ENCODE measurements around the gene CBS. TPM values are rescaled to one million over a fixed set of nuclear protein-coding genes. Genes with fewer than 3 reads are reported as not detected.
A peak's percentile ranks its signal among the peaks of the same experiment; 100 is the strongest.
"Not testable (repeated sequence)": the region's sequence is repeated elsewhere in the genome, so short reads cannot be mapped to it uniquely, and the experiment has no call there.

CBS gene
- total RNA-seq, 1 experiment from 2014 or later = 89.4 TPM

DNA sequence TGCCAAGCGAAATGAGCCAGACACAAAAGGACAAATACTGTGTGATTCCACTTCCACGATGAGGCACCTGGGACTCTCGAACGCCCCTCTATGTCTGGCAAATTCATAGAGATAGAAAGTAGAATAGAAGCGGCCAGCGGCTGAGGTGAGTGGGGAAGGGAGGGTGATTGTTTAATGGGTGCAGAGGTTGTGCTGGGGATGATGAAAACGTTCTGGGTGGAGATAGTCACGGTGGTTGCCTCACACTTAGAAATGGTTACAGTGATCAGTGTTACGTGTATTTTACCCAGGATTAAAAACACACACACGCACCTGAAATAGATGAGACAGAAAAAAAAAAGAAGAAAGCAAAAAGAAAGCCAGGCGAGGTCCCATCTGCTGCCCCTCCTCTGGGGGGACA lies 2.9 kb downstream of the CBS start:
- CTCF ChIA-PET; BruUV-seq (replicated peaks); H3K27ac Mint-ChIP-seq (ENCODE audit: low read depth, unreplicated experiment): not testable (repeated sequence)

DNA sequence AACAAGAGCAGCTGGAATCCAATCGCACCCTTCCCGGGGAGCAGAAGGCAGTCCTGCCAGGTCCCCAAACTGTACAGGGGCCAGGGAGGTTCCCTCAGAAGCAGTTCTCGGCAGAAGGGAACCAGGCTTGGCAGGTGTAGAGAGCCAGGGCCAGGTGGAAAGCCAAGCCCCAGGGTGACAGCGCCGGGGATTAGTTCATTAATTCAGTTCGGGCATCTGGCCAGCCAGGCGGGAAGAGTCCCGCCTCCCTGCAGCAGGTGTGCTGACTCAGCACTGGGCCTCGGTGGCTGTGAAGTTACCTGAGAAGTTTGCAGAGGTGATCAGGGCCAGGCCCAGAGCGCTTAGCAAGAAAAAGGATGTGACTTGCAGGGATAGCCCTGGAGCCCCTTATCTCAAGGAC lies 6.0 kb downstream of the CBS start:
- POLR2A ChIA-PET; H3K9me3 Mint-ChIP-seq (ENCODE audit: unreplicated experiment); H3K4me3 Mint-ChIP-seq (ENCODE audit: unreplicated experiment); H3K27me3 Mint-ChIP-seq (ENCODE audit: insufficient read depth, unreplicated experiment); DNase-seq (ENCODE audit: unreplicated experiment); H3K27ac Mint-ChIP-seq (ENCODE audit: low read depth, unreplicated experiment); H3K4me1 Mint-ChIP-seq (ENCODE audit: insufficient read depth, unreplicated experiment); H3K36me3 Mint-ChIP-seq (ENCODE audit: insufficient read depth, unreplicated experiment); CTCF ChIA-PET; intact Hi-C loops (cut with micrococcal nuclease); BruUV-seq (replicated peaks): not testable (repeated sequence)

More for the DNA sequence above, 2.9 kb downstream of the CBS start:
- intact Hi-C loops (cut with micrococcal nuclease); POLR2A ChIA-PET; H3K4me1 Mint-ChIP-seq (ENCODE audit: insufficient read depth, unreplicated experiment); H3K27me3 Mint-ChIP-seq (ENCODE audit: insufficient read depth, unreplicated experiment); H3K9me3 Mint-ChIP-seq (ENCODE audit: unreplicated experiment); H3K4me3 Mint-ChIP-seq (ENCODE audit: unreplicated experiment); DNase-seq (ENCODE audit: unreplicated experiment); H3K36me3 Mint-ChIP-seq (ENCODE audit: insufficient read depth, unreplicated experiment): not testable (repeated sequence)

DNA sequence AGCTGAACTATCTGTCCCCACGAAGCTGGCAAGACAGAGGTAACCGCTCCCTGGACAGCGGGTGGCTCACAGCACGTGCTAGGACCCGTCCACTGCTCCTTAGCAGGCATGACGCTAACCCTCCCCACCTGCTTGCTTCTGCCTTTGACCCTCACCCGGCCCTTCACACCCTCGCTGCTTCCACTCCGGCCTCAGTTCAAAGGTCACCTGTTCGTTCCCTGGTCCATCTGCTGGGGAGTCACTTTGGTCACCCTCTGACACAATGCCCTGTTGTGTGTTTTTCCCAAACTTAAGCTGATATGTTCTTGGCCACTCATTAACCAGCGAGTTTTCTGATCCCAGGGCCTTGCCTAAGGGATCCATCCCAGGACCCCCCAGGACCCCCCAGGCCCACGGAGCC lies 7.6 kb downstream of the CBS start:
- intact Hi-C loops (cut with micrococcal nuclease); DNase-seq (ENCODE audit: unreplicated experiment); BruUV-seq (replicated peaks); POLR2A ChIA-PET; H3K36me3 Mint-ChIP-seq (ENCODE audit: insufficient read depth, unreplicated experiment); H3K27me3 Mint-ChIP-seq (ENCODE audit: insufficient read depth, unreplicated experiment); H3K4me1 Mint-ChIP-seq (ENCODE audit: insufficient read depth, unreplicated experiment); H3K9me3 Mint-ChIP-seq (ENCODE audit: unreplicated experiment); CTCF ChIA-PET; H3K27ac Mint-ChIP-seq (ENCODE audit: low read depth, unreplicated experiment); H3K4me3 Mint-ChIP-seq (ENCODE audit: unreplicated experiment): not testable (repeated sequence)

DNA sequence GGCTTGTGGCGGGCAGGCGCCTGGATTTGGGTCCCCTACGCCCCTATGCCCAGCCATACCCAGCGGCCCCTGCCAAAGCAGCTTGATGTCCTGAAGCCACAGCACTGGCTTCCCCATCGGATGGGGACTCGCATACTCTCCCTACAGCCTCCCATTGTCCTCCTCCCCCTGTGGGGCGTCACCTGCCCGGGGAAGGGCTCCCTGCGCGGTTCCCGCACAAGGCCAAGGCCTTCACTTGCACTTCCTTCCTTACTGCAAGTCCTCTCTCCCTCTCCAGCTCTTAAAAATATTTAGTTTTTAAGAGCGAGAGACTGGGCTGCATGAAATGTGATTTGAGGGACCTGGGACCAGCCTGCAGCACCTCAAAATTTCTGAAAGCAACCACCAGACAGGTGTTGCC lies 8.9 kb downstream of the CBS start:
- H3K27ac Mint-ChIP-seq (ENCODE audit: low read depth, unreplicated experiment); H3K36me3 Mint-ChIP-seq (ENCODE audit: insufficient read depth, unreplicated experiment); H3K4me1 Mint-ChIP-seq (ENCODE audit: insufficient read depth, unreplicated experiment); H3K27me3 Mint-ChIP-seq (ENCODE audit: insufficient read depth, unreplicated experiment); intact Hi-C loops (cut with micrococcal nuclease); BruUV-seq (replicated peaks); CTCF ChIA-PET; H3K9me3 Mint-ChIP-seq (ENCODE audit: unreplicated experiment); H3K4me3 Mint-ChIP-seq (ENCODE audit: unreplicated experiment); POLR2A ChIA-PET; DNase-seq (ENCODE audit: unreplicated experiment): not testable (repeated sequence)

DNA sequence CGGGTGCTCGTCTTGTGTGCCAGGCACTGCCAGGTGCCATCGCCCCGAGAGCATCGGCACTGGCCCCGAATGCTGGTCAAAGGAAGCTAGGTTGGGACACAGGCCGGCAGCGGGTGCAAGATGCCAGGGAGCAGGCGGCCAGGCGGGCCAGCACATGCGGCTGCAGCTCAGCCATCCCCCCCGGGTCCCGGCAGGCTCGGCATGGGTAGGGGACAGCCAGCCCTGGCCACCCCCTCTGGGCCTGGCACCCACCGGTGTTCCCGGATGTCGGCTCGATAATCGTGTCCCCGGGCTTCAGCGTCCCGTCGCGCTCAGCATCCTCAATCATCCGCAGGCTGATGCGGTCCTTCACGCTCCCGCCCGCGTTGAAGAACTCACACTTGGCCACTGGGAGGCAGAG lies 9.6 kb downstream of the CBS start:
- not testable (repeated sequence) for H3K27ac Mint-ChIP-seq (ENCODE audit: low read depth, unreplicated experiment)

DNA sequence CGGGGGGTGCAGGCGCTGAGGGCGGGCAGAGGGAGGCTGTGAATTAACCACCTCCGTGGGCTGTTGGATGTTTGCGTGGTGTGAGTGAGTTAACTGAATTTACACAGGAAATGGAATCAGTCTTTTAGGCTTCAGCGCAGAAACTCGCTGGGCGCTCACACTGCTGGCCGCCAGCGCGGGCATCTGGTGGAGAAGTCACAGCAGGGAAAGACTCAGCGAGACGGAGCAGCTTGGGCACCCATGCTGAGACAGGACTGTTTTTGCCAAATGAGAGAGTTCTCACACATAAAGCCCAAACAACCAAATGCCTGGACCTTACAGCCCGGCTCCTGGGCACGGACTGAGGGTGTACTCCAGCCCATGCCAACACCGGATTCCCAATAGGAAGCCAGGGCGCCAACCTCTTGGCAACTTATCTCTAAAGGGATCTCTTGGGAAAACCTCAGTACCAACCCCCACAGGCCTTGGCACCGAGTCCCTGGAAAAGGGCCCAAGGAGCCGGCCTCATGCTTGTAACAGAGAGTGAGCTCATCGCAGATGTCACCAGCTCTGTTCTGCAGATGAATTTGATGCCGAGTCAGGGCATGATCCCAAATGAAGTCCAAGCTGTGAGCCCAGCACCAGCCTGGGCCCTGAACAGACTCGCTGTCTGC lies 11.2 kb downstream of the CBS start:
- H3K9me3 Mint-ChIP-seq (ENCODE audit: unreplicated experiment); H3K27me3 Mint-ChIP-seq (ENCODE audit: insufficient read depth, unreplicated experiment); DNase-seq (ENCODE audit: unreplicated experiment); H3K27ac Mint-ChIP-seq (ENCODE audit: low read depth, unreplicated experiment); H3K4me1 Mint-ChIP-seq (ENCODE audit: insufficient read depth, unreplicated experiment); CTCF ChIA-PET; BruUV-seq (replicated peaks); H3K36me3 Mint-ChIP-seq (ENCODE audit: insufficient read depth, unreplicated experiment); POLR2A ChIA-PET; intact Hi-C loops (cut with micrococcal nuclease); H3K4me3 Mint-ChIP-seq (ENCODE audit: unreplicated experiment): not testable (repeated sequence)

More for the DNA sequence above, 9.6 kb downstream of the CBS start:
- POLR2A ChIA-PET; intact Hi-C loops (cut with micrococcal nuclease); H3K9me3 Mint-ChIP-seq (ENCODE audit: unreplicated experiment); H3K4me1 Mint-ChIP-seq (ENCODE audit: insufficient read depth, unreplicated experiment); DNase-seq (ENCODE audit: unreplicated experiment); H3K36me3 Mint-ChIP-seq (ENCODE audit: insufficient read depth, unreplicated experiment); CTCF ChIA-PET; BruUV-seq (replicated peaks); H3K27me3 Mint-ChIP-seq (ENCODE audit: insufficient read depth, unreplicated experiment); H3K4me3 Mint-ChIP-seq (ENCODE audit: unreplicated experiment): not testable (repeated sequence)

DNA sequence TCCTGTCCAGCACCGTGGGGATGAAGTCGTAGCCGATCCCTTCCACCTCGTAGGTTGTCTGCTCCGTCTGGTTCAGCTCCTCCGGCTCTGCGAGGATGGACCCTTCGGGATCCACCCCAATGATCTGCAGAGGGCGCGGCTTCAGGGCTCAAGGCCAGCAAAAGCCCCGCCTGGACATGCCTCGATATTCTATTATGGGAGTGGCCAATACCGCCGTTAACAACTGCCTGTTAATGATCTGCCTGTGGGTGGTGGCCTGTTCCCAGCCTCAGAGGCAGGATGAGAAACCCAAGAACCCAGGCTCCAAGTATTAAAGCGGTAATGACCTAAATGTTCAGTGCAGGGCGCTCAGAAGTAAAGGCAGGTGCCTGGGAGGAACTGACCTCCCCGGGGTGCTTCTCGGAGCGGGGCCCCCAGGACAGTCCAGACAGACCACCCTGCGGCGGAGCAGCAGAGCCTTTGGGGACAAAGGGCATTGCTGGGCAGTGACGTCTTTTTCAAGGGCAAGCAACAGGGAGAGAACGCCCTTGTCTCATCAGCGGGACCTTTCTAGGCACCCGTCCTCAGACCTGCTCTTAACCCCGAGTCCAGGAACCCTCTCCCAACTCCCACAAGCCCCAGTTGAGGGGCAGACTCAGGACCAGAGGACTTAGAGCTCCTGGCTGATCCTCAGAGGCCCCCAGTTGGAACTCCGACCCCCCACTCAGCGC lies 12.5 kb downstream of the CBS start:
- H3K9me3 Mint-ChIP-seq (ENCODE audit: unreplicated experiment); DNase-seq (ENCODE audit: unreplicated experiment); H3K36me3 Mint-ChIP-seq (ENCODE audit: insufficient read depth, unreplicated experiment); H3K27me3 Mint-ChIP-seq (ENCODE audit: insufficient read depth, unreplicated experiment); CTCF ChIA-PET; intact Hi-C loops (cut with micrococcal nuclease); H3K4me1 Mint-ChIP-seq (ENCODE audit: insufficient read depth, unreplicated experiment); BruUV-seq (replicated peaks); H3K27ac Mint-ChIP-seq (ENCODE audit: low read depth, unreplicated experiment); POLR2A ChIA-PET; H3K4me3 Mint-ChIP-seq (ENCODE audit: unreplicated experiment): not testable (repeated sequence)

DNA sequence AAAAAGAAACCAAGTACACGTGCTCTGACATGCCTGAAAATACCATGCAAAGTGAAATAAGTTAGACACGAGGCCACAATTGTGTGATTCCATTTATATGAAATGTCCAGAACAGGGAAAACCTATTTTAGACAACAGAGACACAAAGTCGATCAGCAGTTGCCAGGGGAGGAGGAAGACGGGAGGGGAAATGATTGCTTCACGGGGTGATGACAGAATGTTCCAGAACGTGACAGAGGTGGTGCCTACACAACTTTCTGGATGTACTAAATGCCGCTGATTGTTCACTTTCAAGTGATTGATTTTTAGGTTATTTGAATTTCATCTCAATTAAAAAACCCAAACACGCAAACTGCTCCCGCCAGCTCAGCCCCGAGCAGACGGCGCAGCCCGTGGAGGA lies 22.5 kb downstream of the CBS start:
- DNase-seq (ENCODE audit: unreplicated experiment); H3K36me3 Mint-ChIP-seq (ENCODE audit: insufficient read depth, unreplicated experiment); H3K4me3 Mint-ChIP-seq (ENCODE audit: unreplicated experiment); intact Hi-C loops (cut with micrococcal nuclease); CTCF ChIA-PET; H3K9me3 Mint-ChIP-seq (ENCODE audit: unreplicated experiment); H3K27ac Mint-ChIP-seq (ENCODE audit: low read depth, unreplicated experiment); H3K4me1 Mint-ChIP-seq (ENCODE audit: insufficient read depth, unreplicated experiment); POLR2A ChIA-PET; H3K27me3 Mint-ChIP-seq (ENCODE audit: insufficient read depth, unreplicated experiment): not testable (repeated sequence)
- TSS peak; percentile 66 for BruUV-seq (replicated peaks)

DNA sequence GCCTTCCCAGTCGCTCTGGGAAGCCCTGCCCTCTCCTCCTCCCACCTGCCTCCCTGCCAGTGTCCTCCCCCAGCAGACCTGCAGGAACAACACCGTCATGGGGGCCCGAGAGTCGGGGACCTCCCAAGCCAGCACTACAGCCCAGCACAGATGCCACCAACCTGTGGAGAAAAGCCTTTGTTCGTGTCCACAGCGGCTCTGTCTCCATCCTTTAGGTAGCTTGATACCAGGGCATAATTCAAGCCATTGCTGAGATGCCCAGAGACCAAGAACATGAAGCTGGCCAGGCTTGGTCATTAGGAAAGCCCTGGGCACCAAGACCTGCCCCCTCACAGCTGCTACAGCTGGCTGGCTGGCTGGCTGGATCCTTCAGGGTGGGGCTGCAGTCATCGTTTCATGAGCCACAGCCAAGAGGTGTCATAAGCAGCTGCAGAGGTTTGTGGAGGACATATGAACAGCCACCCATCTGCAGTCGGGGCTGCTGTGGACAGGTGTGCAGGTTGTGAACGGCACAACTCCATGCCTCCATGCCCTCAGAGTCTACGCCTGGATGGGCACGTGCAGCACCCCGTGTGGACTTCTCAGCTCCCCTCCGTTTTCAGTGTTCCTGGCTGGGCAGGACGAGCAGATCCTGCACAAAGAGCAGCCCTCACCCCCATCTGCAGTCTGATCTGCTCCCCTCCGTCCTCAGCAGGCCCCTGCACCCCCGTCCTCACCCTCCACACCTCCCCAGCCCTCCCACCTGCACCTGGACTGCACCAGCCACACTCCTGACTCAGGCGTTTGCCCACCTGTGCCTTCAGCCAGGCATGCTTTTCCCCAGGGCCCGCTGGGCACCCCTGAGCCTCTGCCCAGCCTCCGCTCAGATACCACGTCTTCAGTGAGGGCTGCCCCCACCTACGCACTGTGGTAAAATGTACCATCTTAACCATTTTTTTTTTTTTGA lies 29.5 kb downstream of the CBS start:
- POLR2A ChIA-PET; H3K27me3 Mint-ChIP-seq (ENCODE audit: insufficient read depth, unreplicated experiment); H3K4me1 Mint-ChIP-seq (ENCODE audit: insufficient read depth, unreplicated experiment); BruUV-seq (replicated peaks); intact Hi-C loops (cut with micrococcal nuclease); H3K27ac Mint-ChIP-seq (ENCODE audit: low read depth, unreplicated experiment); H3K9me3 Mint-ChIP-seq (ENCODE audit: unreplicated experiment); H3K4me3 Mint-ChIP-seq (ENCODE audit: unreplicated experiment); H3K36me3 Mint-ChIP-seq (ENCODE audit: insufficient read depth, unreplicated experiment); CTCF ChIA-PET: not testable (repeated sequence)
- peak; percentile 1 for DNase-seq (ENCODE audit: unreplicated experiment)
